ENCODE measurements around the gene SP2.

DNA sequence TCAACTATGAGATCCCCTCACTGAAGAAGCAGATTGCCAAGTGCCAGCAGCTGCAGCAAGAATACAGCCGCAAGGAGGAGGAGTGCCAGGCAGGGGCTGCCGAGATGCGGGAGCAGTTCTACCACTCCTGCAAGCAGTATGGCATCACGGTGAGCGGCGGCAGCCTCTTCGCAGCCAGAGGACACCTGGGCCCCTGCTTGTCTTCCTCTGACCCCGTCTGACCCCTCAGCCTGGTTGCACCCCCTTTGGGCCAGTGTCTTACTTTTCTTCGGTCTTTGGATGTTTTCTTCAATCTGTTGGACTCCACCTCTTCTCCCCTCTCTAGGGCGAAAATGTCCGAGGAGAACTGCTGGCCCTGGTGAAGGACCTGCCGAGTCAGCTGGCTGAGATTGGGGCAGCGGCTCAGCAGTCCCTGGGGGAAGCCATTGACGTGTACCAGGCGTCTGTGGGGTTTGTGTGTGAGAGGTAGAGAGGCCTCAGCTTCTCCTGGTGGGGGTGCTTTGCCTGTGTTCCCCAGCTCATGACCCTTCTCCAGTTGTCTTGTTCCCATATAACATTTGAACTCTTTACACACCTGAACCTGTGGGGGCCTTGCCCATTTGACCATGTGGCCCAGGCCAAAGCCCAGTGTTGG is 79.3 kb downstream of the SP2 start:
- no peak for TF ChIP-seq POLR2A (IDR thresholded peaks at IDR 0.05)
- TF ChIP-seq, protein P1, sequence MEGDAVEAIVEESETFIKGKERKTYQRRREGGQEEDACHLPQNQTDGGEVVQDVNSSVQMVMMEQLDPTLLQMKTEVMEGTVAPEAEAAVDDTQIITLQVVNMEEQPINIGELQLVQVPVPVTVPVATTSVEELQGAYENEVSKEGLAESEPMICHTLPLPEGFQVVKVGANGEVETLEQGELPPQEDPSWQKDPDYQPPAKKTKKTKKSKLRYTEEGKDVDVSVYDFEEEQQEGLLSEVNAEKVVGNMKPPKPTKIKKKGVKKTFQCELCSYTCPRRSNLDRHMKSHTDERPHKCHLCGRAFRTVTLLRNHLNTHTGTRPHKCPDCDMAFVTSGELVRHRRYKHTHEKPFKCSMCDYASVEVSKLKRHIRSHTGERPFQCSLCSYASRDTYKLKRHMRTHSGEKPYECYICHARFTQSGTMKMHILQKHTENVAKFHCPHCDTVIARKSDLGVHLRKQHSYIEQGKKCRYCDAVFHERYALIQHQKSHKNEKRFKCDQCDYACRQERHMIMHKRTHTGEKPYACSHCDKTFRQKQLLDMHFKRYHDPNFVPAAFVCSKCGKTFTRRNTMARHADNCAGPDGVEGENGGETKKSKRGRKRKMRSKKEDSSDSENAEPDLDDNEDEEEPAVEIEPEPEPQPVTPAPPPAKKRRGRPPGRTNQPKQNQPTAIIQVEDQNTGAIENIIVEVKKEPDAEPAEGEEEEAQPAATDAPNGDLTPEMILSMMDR (IDR thresholded peaks at IDR 0.05): no peak
